GM12878 (cell line): ENCODE data around the gene SLX9. TPM values are rescaled to one million over a fixed set of nuclear protein-coding genes. Genes with fewer than 3 reads are reported as not detected.

Source experiments
- ATAC-seq: fragments of 200-7000 bp; cut with Tn5 transposase; 3 replicates; pipeline ENCODE4 v1.9.1; 2020; ENCODE audit warnings: mild to moderate bottlenecking, moderate library complexity
- BruUV-seq: library from RNA; stranded (reverse); fragments of 400-500 nt; replicated peaks from 2 replicates; lab custom pipeline; 2021; lab: Mats Ljungman, UMichigan
- CTCF ChIA-PET: fragments of 300-600 bp; sonication (Branson Sonifier 250); formaldehyde crosslinking; extraction: SDS; loops from one replicate; lab custom pipeline; 2021; ENCODE audit warnings: inconsistent platforms; lab: Yijun Ruan, JAX
- POLR2A ChIA-PET: fragments of 350-600 bp; formaldehyde crosslinking; extraction: SDS; loops from one replicate; lab custom pipeline; 2021; ENCODE audit warnings: inconsistent platforms; lab: Charles Lee
- RAD21 ChIA-PET: fragments of 300-600 bp; sonication (Branson Sonifier 250); formaldehyde crosslinking; loops from one replicate; lab custom pipeline; 2023; ENCODE audit warnings: antibody characterized with exemption; ENCODE audit not compliant: unreplicated experiment; lab: Charles Lee
- SMC1A ChIA-PET: fragments of 300-600 bp; sonication (Branson Sonifier 250); formaldehyde crosslinking; loops from one replicate; lab custom pipeline; 2023; ENCODE audit not compliant: unreplicated experiment, uncharacterized antibody; lab: Charles Lee
- DNase-seq: peaks from one replicate; pipeline ENCODE4 v3.0.0-alpha.2; 2011; ENCODE audit warnings: low read depth, low spot score
- FAIRE-seq: peaks from 3 replicates; lab custom pipeline; 2011; peaks lifted over from hg19 to GRCh38; lab: Jason Lieb, UNC
- H2AFZ ChIP-seq: 2 replicates; pipeline ENCODE4 v1.6.0; 2011; ENCODE audit warnings: low read depth, low read length, control low read depth; ENCODE audit not compliant: control insufficient read depth
- H3K27ac ChIP-seq: 2 replicates; pipeline ENCODE4 v1.5.1; 2011; ENCODE audit warnings: control low read depth; ENCODE audit not compliant: control insufficient read depth, insufficient read depth
- H3K27me3 ChIP-seq, 2 experiments: replicated peaks in 1 of 2; 2 replicates each; pipeline versions ENCODE4 v1.6.0 to v1.6.1; 2011; ENCODE audit warnings: low read length in 1 of 2; ENCODE audit not compliant: control insufficient read depth in 2 of 2, insufficient read depth in 2 of 2
- H3K36me3 ChIP-seq, 2 experiments: 2 replicates each; pipeline ENCODE4 v1.5.1; 2011; ENCODE audit warnings: low read length in 1 of 2; ENCODE audit not compliant: control insufficient read depth in 2 of 2, insufficient read depth in 2 of 2
- H3K4me1 ChIP-seq: 2 replicates; pipeline ENCODE4 v1.6.1; 2011; ENCODE audit warnings: mild to moderate bottlenecking, low read length, moderate library complexity, mixed read lengths; ENCODE audit not compliant: control insufficient read depth, insufficient read depth
- H3K4me2 ChIP-seq: 2 replicates; pipeline ENCODE4 v1.6.0; 2011; ENCODE audit warnings: control low read depth; ENCODE audit not compliant: control insufficient read depth, insufficient read depth
- H3K4me3 ChIP-seq: fragments of 200-600 bp; sonication (generic); 2 replicates; pipeline ENCODE4 v1.5.1; 2016
- H3K79me2 ChIP-seq: 2 replicates; pipeline ENCODE4 v1.6.0; 2011; ENCODE audit warnings: low read length; ENCODE audit not compliant: control insufficient read depth, insufficient read depth
- H3K9ac ChIP-seq: 2 replicates; pipeline ENCODE4 v1.8.0; 2011; ENCODE audit warnings: low read length, control low read depth, mixed read lengths; ENCODE audit not compliant: control insufficient read depth, insufficient read depth
- H3K9me3 ChIP-seq: replicated peaks from 3 replicates; pipeline ENCODE4 v1.5.1; 2011; ENCODE audit warnings: mild to moderate bottlenecking, low read length; ENCODE audit not compliant: control insufficient read depth, insufficient read depth
- H4K20me1 ChIP-seq: 2 replicates; pipeline ENCODE4 v1.6.0; 2011; ENCODE audit not compliant: control insufficient read depth, insufficient read depth
- E4F1 ChIP-seq: fragments of 450-650 bp; IDR thresholded peaks from 2 replicates; pipeline ENCODE4 v1.6.1; 2018; ENCODE audit warnings: borderline replicate concordance, mild to moderate bottlenecking; ENCODE audit not compliant: partially characterized antibody
- EGR1 ChIP-seq, 2 experiments: IDR thresholded peaks; 1 replicate in 1 of 2; 2 replicates in 1 of 2; pipeline ENCODE4 v1.6.1; 2011 to 2012; ENCODE audit warnings: low read depth in 2 of 2, low read length in 2 of 2, borderline replicate concordance in 1 of 2, mild to moderate bottlenecking in 1 of 2, moderate library complexity in 1 of 2
- FOXM1 ChIP-seq: IDR thresholded peaks from 2 replicates; pipeline ENCODE4 v1.6.1; 2012; ENCODE audit warnings: low read depth, mild to moderate bottlenecking, inconsistent platforms, low read length, moderate library complexity
- LARP7 ChIP-seq: fragments of 450-650 bp; IDR thresholded peaks from 2 replicates; pipeline ENCODE4 v1.6.1; 2017; ENCODE audit warnings: mild to moderate bottlenecking
- WGBS: methylation state at CpG from one replicate; pipeline ENCODE4 v1.1.6; 2016; ENCODE audit warnings: low lambda C conversion rate; ENCODE audit not compliant: insufficient replicate concordance, insufficient coverage; ENCODE audit errors: missing lambda C conversion rate; 5-methylcytosine and 5-hydroxymethylcytosine counted together
- in situ Hi-C: fragments of 300-500 bp; cut with MboI; formaldehyde crosslinking; loops from 9 replicates; pipeline ENCODE4 v1.14.3; 2018; ENCODE audit warnings: mixed read lengths
- intact Hi-C: fragments of 100-400 bp; cut with micrococcal nuclease; formaldehyde crosslinking; loops from one replicate; pipeline ENCODE4 v1.14.2; 2022; ENCODE audit not compliant: unreplicated experiment
- polyA plus RNA-seq, 11 experiments: library from polyadenylated mRNA; depleted of rRNA in 4 of 11; unstranded in 6 of 11; stranded (reverse) in 5 of 11; fragments of >200 nt; fragmentation: Nextera tagmentation in 4 of 11; fragmentation: Illumina TruSeq in 1 of 11; extraction: Ambion mirVana in 4 of 11; extraction: Trizol in 1 of 11; gene quantifications; 1 replicate in 1 of 11; 2 replicates in 10 of 11; pipeline versions ENCODE4 v1.2.1 to v1.2.3, GENCODE V29; 2011 to 2016; ENCODE audit warnings: inconsistent platforms in 2 of 11, missing spikeins in 2 of 11, low read depth in 1 of 11
- total RNA-seq, 4 experiments: library from RNA; depleted of rRNA in 3 of 4; stranded (reverse); fragments of >200 nt in 3 of 4; fragmentation: Illumina TruSeq in 1 of 4; extraction: Trizol in 1 of 4; gene quantifications; 2 replicates each; pipeline versions ENCODE4 v1.2.1 to v1.2.3, GENCODE V29; 2013 to 2021
- TF ChIP-seq, protein P1 (sequence below): fragments of 450-650 bp; formaldehyde crosslinking; IDR thresholded peaks from 2 replicates; pipeline ENCODE4 v1.4.0; 2020; ENCODE audit warnings: mild to moderate bottlenecking, moderate library complexity

The SLX9 gene
- total and polyA plus RNA-seq, 10 of the 15 experiments (the other 5 are each of a cell fraction or from before 2014, with no cell fraction given), result 0.69 to 81.3 (median 33.9) TPM

GRCh38 chr21:44983421-44984206 lies 43.8 kb downstream of the SLX9 start:
- H3K36me3 ChIP-seq, result no peaks in the 10 kb centered on the region; a peak in 1 of 4 replicates
- no peaks in the 10 kb centered on the region for H3K79me2 ChIP-seq
- no peaks in the 10 kb centered on the region for H3K4me1 ChIP-seq
- H2AFZ ChIP-seq, result no peak overlapping the region
- ATAC-seq (no peak), DNase-seq (no peak), FAIRE-seq (no peak)
- no peak overlapping the region for H3K4me2 ChIP-seq
- in situ Hi-C loops, result no loop called here
- ChIA-PET SMC1A (no interaction called here), CTCF (interaction anchor here (1.5 kb wide), 1 partner anchor 157 kb away, joined by 4 read pairs; no protein-coding TSS in a partner anchor), POLR2A (no interaction called here), RAD21 (no interaction called here)
- H3K27me3 ChIP-seq, result no peaks in the 10 kb centered on the region
- H3K9me3 ChIP-seq, result no peaks in the 10 kb centered on the region
- WGBS, result 93% methylated on average over 19 of the region's 22 CpGs
- intact Hi-C loops, result no loop called here
- no peaks in the 10 kb centered on the region for H4K20me1 ChIP-seq
- TF ChIP-seq, protein P1, sequence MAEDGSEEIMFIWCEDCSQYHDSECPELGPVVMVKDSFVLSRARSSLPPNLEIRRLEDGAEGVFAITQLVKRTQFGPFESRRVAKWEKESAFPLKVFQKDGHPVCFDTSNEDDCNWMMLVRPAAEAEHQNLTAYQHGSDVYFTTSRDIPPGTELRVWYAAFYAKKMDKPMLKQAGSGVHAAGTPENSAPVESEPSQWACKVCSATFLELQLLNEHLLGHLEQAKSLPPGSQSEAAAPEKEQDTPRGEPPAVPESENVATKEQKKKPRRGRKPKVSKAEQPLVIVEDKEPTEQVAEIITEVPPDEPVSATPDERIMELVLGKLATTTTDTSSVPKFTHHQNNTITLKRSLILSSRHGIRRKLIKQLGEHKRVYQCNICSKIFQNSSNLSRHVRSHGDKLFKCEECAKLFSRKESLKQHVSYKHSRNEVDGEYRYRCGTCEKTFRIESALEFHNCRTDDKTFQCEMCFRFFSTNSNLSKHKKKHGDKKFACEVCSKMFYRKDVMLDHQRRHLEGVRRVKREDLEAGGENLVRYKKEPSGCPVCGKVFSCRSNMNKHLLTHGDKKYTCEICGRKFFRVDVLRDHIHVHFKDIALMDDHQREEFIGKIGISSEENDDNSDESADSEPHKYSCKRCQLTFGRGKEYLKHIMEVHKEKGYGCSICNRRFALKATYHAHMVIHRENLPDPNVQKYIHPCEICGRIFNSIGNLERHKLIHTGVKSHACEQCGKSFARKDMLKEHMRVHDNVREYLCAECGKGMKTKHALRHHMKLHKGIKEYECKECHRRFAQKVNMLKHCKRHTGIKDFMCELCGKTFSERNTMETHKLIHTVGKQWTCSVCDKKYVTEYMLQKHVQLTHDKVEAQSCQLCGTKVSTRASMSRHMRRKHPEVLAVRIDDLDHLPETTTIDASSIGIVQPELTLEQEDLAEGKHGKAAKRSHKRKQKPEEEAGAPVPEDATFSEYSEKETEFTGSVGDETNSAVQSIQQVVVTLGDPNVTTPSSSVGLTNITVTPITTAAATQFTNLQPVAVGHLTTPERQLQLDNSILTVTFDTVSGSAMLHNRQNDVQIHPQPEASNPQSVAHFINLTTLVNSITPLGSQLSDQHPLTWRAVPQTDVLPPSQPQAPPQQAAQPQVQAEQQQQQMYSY (CRISPR knock-in tag), result no peak
- TF ChIP-seq EGR1 (IDR thresholded peaks at IDR 0.05; ENCODE audit: borderline replicate concordance in 1 of 2, low read depth in 2 of 2, low read length in 2 of 2) (0 out of 3 replicates have a peak, but pooled peaks of 1 of the 2 experiments have one; percentile 30), LARP7 (no peak), E4F1 (no peak), FOXM1 (no peak)
- no TSS peak for BruUV-seq
- H3K4me3 ChIP-seq, result no peak overlapping the region
- no peak overlapping the region for H3K9ac ChIP-seq
- H3K27ac ChIP-seq, result no peak overlapping the region
